GM12878 (cell line): Measurements from ENCODE around the gene RAP1GDS1. TPM values are rescaled to one million over a fixed set of nuclear protein-coding genes. Genes with fewer than 3 reads are reported as not detected.

Experiments used
- ATAC-seq: fragments of 200-7000 bp; cut with Tn5 transposase; 3 replicates; pipeline ENCODE4 v1.9.1; 2020; ENCODE audit warnings: mild to moderate bottlenecking, moderate library complexity
- BruUV-seq: library from RNA; stranded (reverse); fragments of 400-500 nt; replicated peaks from 2 replicates; lab custom pipeline; 2021; lab: Mats Ljungman, UMichigan
- CTCF ChIA-PET: fragments of 300-600 bp; sonication (Branson Sonifier 250); formaldehyde crosslinking; extraction: SDS; loops from one replicate; lab custom pipeline; 2021; ENCODE audit warnings: inconsistent platforms; lab: Yijun Ruan, JAX
- POLR2A ChIA-PET: fragments of 350-600 bp; formaldehyde crosslinking; extraction: SDS; loops from one replicate; lab custom pipeline; 2021; ENCODE audit warnings: inconsistent platforms; lab: Charles Lee
- RAD21 ChIA-PET: fragments of 300-600 bp; sonication (Branson Sonifier 250); formaldehyde crosslinking; loops from one replicate; lab custom pipeline; 2023; ENCODE audit warnings: antibody characterized with exemption; ENCODE audit not compliant: unreplicated experiment; lab: Charles Lee
- SMC1A ChIA-PET: fragments of 300-600 bp; sonication (Branson Sonifier 250); formaldehyde crosslinking; loops from one replicate; lab custom pipeline; 2023; ENCODE audit not compliant: unreplicated experiment, uncharacterized antibody; lab: Charles Lee
- DNase-seq: peaks from one replicate; pipeline ENCODE4 v3.0.0-alpha.2; 2011; ENCODE audit warnings: low read depth, low spot score
- FAIRE-seq: peaks from 3 replicates; lab custom pipeline; 2011; peaks lifted over from hg19 to GRCh38; lab: Jason Lieb, UNC
- H2AFZ ChIP-seq: 2 replicates; pipeline ENCODE4 v1.6.0; 2011; ENCODE audit warnings: low read depth, low read length, control low read depth; ENCODE audit not compliant: control insufficient read depth
- H3K27ac ChIP-seq: 2 replicates; pipeline ENCODE4 v1.5.1; 2011; ENCODE audit warnings: control low read depth; ENCODE audit not compliant: control insufficient read depth, insufficient read depth
- H3K27me3 ChIP-seq, 2 experiments: replicated peaks in 1 of 2; 2 replicates each; pipeline versions ENCODE4 v1.6.0 to v1.6.1; 2011; ENCODE audit warnings: low read length in 1 of 2; ENCODE audit not compliant: control insufficient read depth in 2 of 2, insufficient read depth in 2 of 2
- H3K36me3 ChIP-seq, 2 experiments: 2 replicates each; pipeline ENCODE4 v1.5.1; 2011; ENCODE audit warnings: low read length in 1 of 2; ENCODE audit not compliant: control insufficient read depth in 2 of 2, insufficient read depth in 2 of 2
- H3K4me1 ChIP-seq: 2 replicates; pipeline ENCODE4 v1.6.1; 2011; ENCODE audit warnings: mild to moderate bottlenecking, low read length, moderate library complexity, mixed read lengths; ENCODE audit not compliant: control insufficient read depth, insufficient read depth
- H3K4me2 ChIP-seq: 2 replicates; pipeline ENCODE4 v1.6.0; 2011; ENCODE audit warnings: control low read depth; ENCODE audit not compliant: control insufficient read depth, insufficient read depth
- H3K4me3 ChIP-seq: fragments of 200-600 bp; sonication (generic); 2 replicates; pipeline ENCODE4 v1.5.1; 2016
- H3K79me2 ChIP-seq: 2 replicates; pipeline ENCODE4 v1.6.0; 2011; ENCODE audit warnings: low read length; ENCODE audit not compliant: control insufficient read depth, insufficient read depth
- H3K9ac ChIP-seq: 2 replicates; pipeline ENCODE4 v1.8.0; 2011; ENCODE audit warnings: low read length, control low read depth, mixed read lengths; ENCODE audit not compliant: control insufficient read depth, insufficient read depth
- H3K9me3 ChIP-seq: replicated peaks from 3 replicates; pipeline ENCODE4 v1.5.1; 2011; ENCODE audit warnings: mild to moderate bottlenecking, low read length; ENCODE audit not compliant: control insufficient read depth, insufficient read depth
- H4K20me1 ChIP-seq: 2 replicates; pipeline ENCODE4 v1.6.0; 2011; ENCODE audit not compliant: control insufficient read depth, insufficient read depth
- BMI1 ChIP-seq: fragments of 450-650 bp; IDR thresholded peaks from 2 replicates; pipeline ENCODE4 v1.6.1; 2016; ENCODE audit warnings: mild to moderate bottlenecking, moderate library complexity, borderline replicate concordance
- CBX5 ChIP-seq: sonication (generic); IDR thresholded peaks from 2 replicates; pipeline ENCODE4 v1.6.1; 2016; ENCODE audit warnings: low read depth, moderate library complexity, mild to moderate bottlenecking, inconsistent platforms
- EED ChIP-seq: sonication (generic); IDR thresholded peaks from 2 replicates; pipeline ENCODE4 v1.6.1; 2016; ENCODE audit warnings: antibody characterized with exemption, low read depth
- IRF4 ChIP-seq: IDR thresholded peaks from 2 replicates; pipeline ENCODE4 v1.6.1; 2011; ENCODE audit warnings: low read depth, low read length
- NFXL1 ChIP-seq: fragments of 450-650 bp; IDR thresholded peaks from 2 replicates; pipeline ENCODE4 v1.6.1; 2017; ENCODE audit warnings: antibody characterized with exemption, mild to moderate bottlenecking, borderline replicate concordance
- NFYA ChIP-seq: IDR thresholded peaks from 2 replicates; pipeline ENCODE4 v1.6.1; 2011; ENCODE audit warnings: low read depth, mild to moderate bottlenecking, low read length, improper control_type of control experiment, borderline replicate concordance
- NRF1 ChIP-seq: conservative IDR thresholded peaks from 2 replicates; pipeline ENCODE4 v1.6.1; 2011; ENCODE audit warnings: mild to moderate bottlenecking, low read depth, low read length, improper control_type of control experiment
- POU2F2 ChIP-seq: IDR thresholded peaks from 3 replicates; pipeline ENCODE4 v1.6.1; 2011; ENCODE audit warnings: low read depth, mild to moderate bottlenecking, low read length, borderline replicate concordance
- RAD51 ChIP-seq: fragments of 450-650 bp; IDR thresholded peaks from 2 replicates; pipeline ENCODE4 v1.6.1; 2016; ENCODE audit warnings: moderate library complexity, mild to moderate bottlenecking, inconsistent platforms
- TARDBP ChIP-seq: IDR thresholded peaks from 2 replicates; pipeline ENCODE4 v1.6.1; 2016; ENCODE audit warnings: borderline replicate concordance
- WRNIP1 ChIP-seq: IDR thresholded peaks from 2 replicates; pipeline ENCODE4 v1.6.1; 2011; ENCODE audit warnings: low read depth, low read length, improper control_type of control experiment, borderline replicate concordance
- ZBED1 ChIP-seq: IDR thresholded peaks from 2 replicates; pipeline ENCODE4 v1.6.1; 2016; ENCODE audit warnings: borderline replicate concordance
- WGBS: methylation state at CpG from one replicate; pipeline ENCODE4 v1.1.6; 2016; ENCODE audit warnings: low lambda C conversion rate; ENCODE audit not compliant: insufficient replicate concordance, insufficient coverage; ENCODE audit errors: missing lambda C conversion rate; 5-methylcytosine and 5-hydroxymethylcytosine counted together
- in situ Hi-C: fragments of 300-500 bp; cut with MboI; formaldehyde crosslinking; loops from 9 replicates; pipeline ENCODE4 v1.14.3; 2018; ENCODE audit warnings: mixed read lengths
- intact Hi-C: fragments of 100-400 bp; cut with micrococcal nuclease; formaldehyde crosslinking; loops from one replicate; pipeline ENCODE4 v1.14.2; 2022; ENCODE audit not compliant: unreplicated experiment
- polyA plus RNA-seq, 11 experiments: library from polyadenylated mRNA; depleted of rRNA in 4 of 11; unstranded in 6 of 11; stranded (reverse) in 5 of 11; fragments of >200 nt; fragmentation: Nextera tagmentation in 4 of 11; fragmentation: Illumina TruSeq in 1 of 11; extraction: Ambion mirVana in 4 of 11; extraction: Trizol in 1 of 11; gene quantifications; 1 replicate in 1 of 11; 2 replicates in 10 of 11; pipeline versions ENCODE4 v1.2.1 to v1.2.3, GENCODE V29; 2011 to 2016; ENCODE audit warnings: inconsistent platforms in 2 of 11, missing spikeins in 2 of 11, low read depth in 1 of 11
- total RNA-seq, 4 experiments: library from RNA; depleted of rRNA in 3 of 4; stranded (reverse); fragments of >200 nt in 3 of 4; fragmentation: Illumina TruSeq in 1 of 4; extraction: Trizol in 1 of 4; gene quantifications; 2 replicates each; pipeline versions ENCODE4 v1.2.1 to v1.2.3, GENCODE V29; 2013 to 2021
- TF ChIP-seq, protein P1 (sequence below): IDR thresholded peaks from 2 replicates; pipeline ENCODE4 v1.6.1; 2011; ENCODE audit warnings: low read depth, mild to moderate bottlenecking, low read length, moderate library complexity, borderline replicate concordance; ENCODE audit errors: extremely low read depth
- TF ChIP-seq, protein P2 (sequence below), 3 experiments: IDR thresholded peaks in 2 of 3; conservative IDR thresholded peaks in 1 of 3; 2 replicates each; pipeline ENCODE4 v1.5.1; 2011; ENCODE audit warnings: low read depth in 3 of 3, low read length in 3 of 3, mild to moderate bottlenecking in 3 of 3, control low read depth in 2 of 3, moderate library complexity in 2 of 3, inconsistent platforms in 1 of 3, mixed read lengths in 1 of 3; ENCODE audit not compliant: control insufficient read depth in 2 of 3, insufficient read depth in 1 of 3; ENCODE audit errors: extremely low read depth in 1 of 3

The RAP1GDS1 gene
- total and polyA plus RNA-seq, 10 of the 15 experiments (the other 5 are each of a cell fraction or from before 2014, with no cell fraction given), result 12.0 to 30.5 (median 20.7) TPM

DNA sequence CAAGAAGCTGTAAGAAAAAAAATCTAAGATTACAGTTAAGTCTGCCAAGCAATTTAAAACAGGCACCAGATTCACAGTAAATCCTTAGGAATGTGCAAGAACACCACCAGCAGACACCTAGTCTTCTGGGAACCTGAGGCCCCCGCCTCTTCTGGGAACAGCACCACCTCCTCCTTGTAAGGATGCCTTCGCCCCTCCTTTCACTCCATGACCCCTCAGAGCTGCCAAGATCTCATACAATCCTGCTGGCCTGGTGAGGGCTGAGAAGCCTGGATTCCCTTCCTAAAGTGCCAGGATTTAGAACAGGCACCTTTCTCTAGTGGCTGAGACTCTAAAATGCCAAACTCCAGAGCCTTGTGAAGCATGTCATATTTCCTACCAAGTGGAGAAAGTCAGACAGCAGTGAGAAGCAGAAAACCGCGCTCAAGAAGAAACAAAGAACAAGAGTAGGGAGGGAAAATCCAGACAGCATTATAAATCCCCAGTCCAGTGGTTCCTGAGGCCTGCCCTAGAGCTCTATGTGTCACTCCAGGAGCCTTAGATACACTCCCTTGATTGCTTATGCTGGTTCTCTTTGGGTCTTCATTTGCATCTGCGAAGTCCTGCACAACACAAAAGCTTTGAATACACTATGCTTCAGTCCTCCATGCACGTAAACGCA, 230.8 kb downstream of the RAP1GDS1 start:
- ChIA-PET POLR2A (interaction anchor here (0.7 to 0.8 kb wide), 3 partner anchors 10 to 128 kb away, joined by 3 to 4 read pairs (median 3); no protein-coding TSS in a partner anchor), RAD21 (interaction anchor here (2.1 kb wide), 1 partner anchor 25 kb away, joined by 7 read pairs; no protein-coding TSS in a partner anchor)
- in situ Hi-C loops, result no loop called here
- WGBS, result 77% methylated on average over 7 of the region's 7 CpGs
- Histone ChIP-seq H3K9me3 (no peaks in the 10 kb centered on the region), H3K79me2 (no peaks in the 10 kb centered on the region), H3K9ac (no peak overlapping the region), H3K27me3 (no peaks in the 10 kb centered on the region), H3K4me3 (no peak overlapping the region), H3K27ac (no peak overlapping the region)
- ATAC-seq, result no peak; the same call in 2 of the 3 replicates
- FAIRE-seq, result no peak
- no TSS peak for BruUV-seq
- TF ChIP-seq NRF1 (no peak), WRNIP1 (no peak), CBX5 (no peak), ZBED1 (no peak), NFXL1 (no peak), IRF4 (no peak), EED (no peak), RAD51 (no peak), NFYA (no peak), BMI1 (no peak), POU2F2 (no peak), TARDBP (no peak)
- TF ChIP-seq, protein P1, sequence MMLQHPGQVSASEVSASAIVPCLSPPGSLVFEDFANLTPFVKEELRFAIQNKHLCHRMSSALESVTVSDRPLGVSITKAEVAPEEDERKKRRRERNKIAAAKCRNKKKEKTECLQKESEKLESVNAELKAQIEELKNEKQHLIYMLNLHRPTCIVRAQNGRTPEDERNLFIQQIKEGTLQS, result no peak
- TF ChIP-seq, protein P2, sequence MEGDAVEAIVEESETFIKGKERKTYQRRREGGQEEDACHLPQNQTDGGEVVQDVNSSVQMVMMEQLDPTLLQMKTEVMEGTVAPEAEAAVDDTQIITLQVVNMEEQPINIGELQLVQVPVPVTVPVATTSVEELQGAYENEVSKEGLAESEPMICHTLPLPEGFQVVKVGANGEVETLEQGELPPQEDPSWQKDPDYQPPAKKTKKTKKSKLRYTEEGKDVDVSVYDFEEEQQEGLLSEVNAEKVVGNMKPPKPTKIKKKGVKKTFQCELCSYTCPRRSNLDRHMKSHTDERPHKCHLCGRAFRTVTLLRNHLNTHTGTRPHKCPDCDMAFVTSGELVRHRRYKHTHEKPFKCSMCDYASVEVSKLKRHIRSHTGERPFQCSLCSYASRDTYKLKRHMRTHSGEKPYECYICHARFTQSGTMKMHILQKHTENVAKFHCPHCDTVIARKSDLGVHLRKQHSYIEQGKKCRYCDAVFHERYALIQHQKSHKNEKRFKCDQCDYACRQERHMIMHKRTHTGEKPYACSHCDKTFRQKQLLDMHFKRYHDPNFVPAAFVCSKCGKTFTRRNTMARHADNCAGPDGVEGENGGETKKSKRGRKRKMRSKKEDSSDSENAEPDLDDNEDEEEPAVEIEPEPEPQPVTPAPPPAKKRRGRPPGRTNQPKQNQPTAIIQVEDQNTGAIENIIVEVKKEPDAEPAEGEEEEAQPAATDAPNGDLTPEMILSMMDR (IDR thresholded peaks at IDR 0.05 in 2 of 3, conservative IDR thresholded peaks at IDR 0.05 in 1 of 3; ENCODE audit: control insufficient read depth in 2 of 3, extremely low read depth in 1 of 3, insufficient read depth in 1 of 3, low read depth in 3 of 3, low read length in 3 of 3), result no peak
- TF ChIP-seq, all 136 proteins: peak for 0
- ChIA-PET SMC1A (interaction anchor here (1.1 to 1.2 kb wide), 2 partner anchors 9 to 10 kb away, joined by 3 to 4 read pairs; no protein-coding TSS in a partner anchor), CTCF (interaction anchor here (0.8 to 2.4 kb wide), 3 partner anchors 7 to 24 kb away, joined by 3 to 6 read pairs (median 5); no protein-coding TSS in a partner anchor)
- no peaks in the 10 kb centered on the region for H4K20me1 ChIP-seq
- no peaks in the 10 kb centered on the region for H3K36me3 ChIP-seq
- H3K4me2 ChIP-seq, result no peak overlapping the region
- intact Hi-C loops, result no loop called here
- no peak for DNase-seq
- no peaks in the 10 kb centered on the region for H3K4me1 ChIP-seq
- H2AFZ ChIP-seq, result no peak overlapping the region
